ENCODE results near the gene GUSB.

The GUSB gene

GRCh38 chr7:65923316-65923715 lies 58.7 kb downstream of the GUSB start:
- TF ChIP-seq, protein P1, sequence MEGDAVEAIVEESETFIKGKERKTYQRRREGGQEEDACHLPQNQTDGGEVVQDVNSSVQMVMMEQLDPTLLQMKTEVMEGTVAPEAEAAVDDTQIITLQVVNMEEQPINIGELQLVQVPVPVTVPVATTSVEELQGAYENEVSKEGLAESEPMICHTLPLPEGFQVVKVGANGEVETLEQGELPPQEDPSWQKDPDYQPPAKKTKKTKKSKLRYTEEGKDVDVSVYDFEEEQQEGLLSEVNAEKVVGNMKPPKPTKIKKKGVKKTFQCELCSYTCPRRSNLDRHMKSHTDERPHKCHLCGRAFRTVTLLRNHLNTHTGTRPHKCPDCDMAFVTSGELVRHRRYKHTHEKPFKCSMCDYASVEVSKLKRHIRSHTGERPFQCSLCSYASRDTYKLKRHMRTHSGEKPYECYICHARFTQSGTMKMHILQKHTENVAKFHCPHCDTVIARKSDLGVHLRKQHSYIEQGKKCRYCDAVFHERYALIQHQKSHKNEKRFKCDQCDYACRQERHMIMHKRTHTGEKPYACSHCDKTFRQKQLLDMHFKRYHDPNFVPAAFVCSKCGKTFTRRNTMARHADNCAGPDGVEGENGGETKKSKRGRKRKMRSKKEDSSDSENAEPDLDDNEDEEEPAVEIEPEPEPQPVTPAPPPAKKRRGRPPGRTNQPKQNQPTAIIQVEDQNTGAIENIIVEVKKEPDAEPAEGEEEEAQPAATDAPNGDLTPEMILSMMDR (IDR thresholded peaks at IDR 0.05; ENCODE audit: borderline replicate concordance, insufficient read depth, low read depth, low read length), result no peak
- no peak overlapping the region for H3K4me3 ChIP-seq (ENCODE audit: low read depth, low read length)

DNA sequence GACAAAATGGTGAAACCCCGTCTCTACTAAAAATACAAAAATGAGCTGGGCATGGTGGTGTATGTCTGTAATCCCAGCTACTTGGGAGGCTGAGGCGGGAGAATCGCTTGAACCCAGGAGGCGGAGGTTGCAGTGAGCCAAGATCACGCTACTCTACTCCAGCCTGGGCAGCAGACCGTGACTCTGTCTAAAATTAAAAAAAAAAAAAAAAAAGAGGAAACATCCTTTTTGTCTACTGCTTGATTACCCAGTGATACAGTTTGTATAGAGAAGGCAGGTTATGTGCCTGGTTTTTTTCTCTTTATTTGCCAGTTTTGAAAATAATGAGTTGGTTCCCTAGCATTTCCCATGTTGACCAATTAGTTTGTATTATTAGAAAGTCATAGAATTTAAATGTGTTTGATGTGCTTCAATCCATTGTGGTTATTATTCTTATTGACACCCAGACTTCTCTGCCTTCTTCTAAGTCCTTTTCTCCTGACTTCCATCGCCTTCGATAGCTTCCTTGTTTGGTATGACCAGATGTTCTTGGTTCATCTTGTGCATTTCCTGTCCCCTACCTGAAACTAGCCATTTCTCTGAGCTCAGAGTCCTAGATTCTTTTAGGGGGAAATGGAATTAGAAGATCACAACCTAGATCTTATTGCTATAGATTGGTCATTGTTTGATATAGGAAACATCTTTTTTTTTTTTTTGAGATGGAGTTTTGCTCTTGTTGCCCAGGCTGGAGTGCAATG lies 65.9 kb downstream of the GUSB start:
- TF ChIP-seq, protein P1 (IDR thresholded peaks at IDR 0.05; ENCODE audit: borderline replicate concordance, insufficient read depth, low read depth, low read length), result no peak
- H3K4me3 ChIP-seq (ENCODE audit: low read depth, low read length), result no peak overlapping the region

DNA sequence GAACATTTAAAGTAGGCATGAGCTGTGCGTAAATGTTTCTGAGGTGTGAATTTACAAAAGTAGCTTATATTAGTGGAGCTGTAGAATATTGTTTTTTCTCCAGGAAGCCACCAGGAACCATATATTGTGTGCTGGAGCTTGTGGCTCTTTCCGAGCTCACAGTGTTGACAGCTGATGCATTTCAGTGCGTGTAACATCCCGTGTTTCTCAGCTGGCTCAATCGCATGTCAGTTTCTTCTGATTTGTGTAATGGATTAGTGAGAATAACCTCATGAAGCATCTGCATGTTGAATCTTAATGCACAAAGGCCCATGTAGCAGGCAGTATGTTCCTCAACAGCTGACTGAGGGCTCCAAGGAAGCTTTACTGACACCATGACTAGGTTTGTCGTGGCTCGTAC lies 69.8 kb downstream of the GUSB start:
- TF ChIP-seq, protein P1 (IDR thresholded peaks at IDR 0.05; ENCODE audit: borderline replicate concordance, insufficient read depth, low read depth, low read length), result no peak
- no peak overlapping the region for H3K4me3 ChIP-seq (ENCODE audit: low read depth, low read length)
